HG02798 (cell line): ENCODE measurements around the gene TDO2.
"Not testable (repeated sequence)": the region's sequence is repeated elsewhere in the genome, so short reads cannot be mapped to it uniquely, and the experiment has no call there.

ENCODE experiments used
- ATAC-seq: cut with Tn5 transposase; IDR thresholded peaks from one replicate; pipeline ENCODE4 v1.9.1; 2021; ENCODE audit warnings: mild to moderate bottlenecking; ENCODE audit not compliant: unreplicated experiment, poor library complexity

Gene TDO2

GRCh38 chr4:155903453-155903852 lies at the start of gene TDO2:
Gene TDO2, plus strand, starts transcription at chr4:155903696. Its CDS starts 63 bp downstream, at chr4:155903759.
- ATAC-seq = no peak

GRCh38 chr4:155854582-155855226 lies 48.8 kb upstream of the TDO2 start:
- peak; percentile 41 for ATAC-seq

- ATAC-seq = no peak
Measured at GRCh38 chr4:155855897-155856296, 47.6 kb upstream of the TDO2 start.

- ATAC-seq = no peak
Measured at GRCh38 chr4:155866177-155866576, 37.3 kb upstream of the TDO2 start, which contains the start of gene ASIC5. Gene ASIC5, minus strand, starts transcription at chr4:155866277. Its CDS starts 51 bp downstream, at chr4:155866226.

GRCh38 chr4:155875878-155876277 lies 27.6 kb upstream of the TDO2 start:
- ATAC-seq = no peak

GRCh38 chr4:155877971-155878370 lies 25.5 kb upstream of the TDO2 start:
- no peak for ATAC-seq

- no peak for ATAC-seq
Measured at GRCh38 chr4:155878611-155879010, 24.9 kb upstream of the TDO2 start.

- no peak for ATAC-seq
Measured at GRCh38 chr4:155879767-155880166, 23.7 kb upstream of the TDO2 start.

- ATAC-seq = peak; percentile 64
Measured at GRCh38 chr4:155881555-155881954, 21.9 kb upstream of the TDO2 start.

GRCh38 chr4:155883895-155884294 lies 19.6 kb upstream of the TDO2 start:
- ATAC-seq = no peak

- ATAC-seq = no peak
Measured at GRCh38 chr4:155885666-155886065, 17.8 kb upstream of the TDO2 start.

GRCh38 chr4:155887045-155887444 lies 16.5 kb upstream of the TDO2 start:
- no peak for ATAC-seq

- ATAC-seq = no peak
Measured at GRCh38 chr4:155887847-155888570, 15.5 kb upstream of the TDO2 start.

GRCh38 chr4:155889031-155889793 lies 14.3 kb upstream of the TDO2 start:
- peak; percentile 85 for ATAC-seq

- ATAC-seq = no peak
Measured at GRCh38 chr4:155889946-155890345, 13.6 kb upstream of the TDO2 start.

- no peak for ATAC-seq
Measured at GRCh38 chr4:155891058-155891457, 12.4 kb upstream of the TDO2 start.

GRCh38 chr4:155898371-155898770 lies 5.1 kb upstream of the TDO2 start:
- ATAC-seq = not testable (repeated sequence)

GRCh38 chr4:155899891-155900290 lies 3.6 kb upstream of the TDO2 start:
- no peak for ATAC-seq

- peak; percentile 36 for ATAC-seq
Measured at GRCh38 chr4:155900381-155900780, 3.1 kb upstream of the TDO2 start.

GRCh38 chr4:155901013-155901412 lies 2.5 kb upstream of the TDO2 start:
- peak; percentile 31 for ATAC-seq

- ATAC-seq = no peak
Measured at GRCh38 chr4:155904331-155904730, 835 bp downstream of the TDO2 start.
